Esophagus muscularis mucosa (tissue), 3 donors: ENCODE data around the gene HPS6.

Source experiments
- CTCF ChIP-seq, 3 experiments: fragments of 200-600 bp in 2 of 3; fragments of 450-650 bp in 1 of 3; sonication (generic) in 2 of 3; IDR thresholded peaks; one replicate each; pipeline ENCODE4 v1.5.1; 2017 to 2019; ENCODE audit warnings: antibody characterized with exemption in 3 of 3, mild to moderate bottlenecking in 2 of 3, moderate library complexity in 1 of 3
- POLR2AphosphoS5 ChIP-seq, 2 donors: sonication (generic); formaldehyde crosslinking; IDR thresholded peaks; one replicate each; pipeline ENCODE4 v1.6.1; 2017; ENCODE audit warnings: antibody characterized with exemption in 2 of 2

GRCh38 chr10:102033787-102034186 is 31.4 kb upstream of the HPS6 start:
- TF ChIP-seq CTCF (IDR thresholded peaks at IDR 0.05) (no peak), POLR2AphosphoS5 (IDR thresholded peaks at IDR 0.05) (no peak)
